ENCODE data around the gene ING4.

ING4 gene

DNA sequence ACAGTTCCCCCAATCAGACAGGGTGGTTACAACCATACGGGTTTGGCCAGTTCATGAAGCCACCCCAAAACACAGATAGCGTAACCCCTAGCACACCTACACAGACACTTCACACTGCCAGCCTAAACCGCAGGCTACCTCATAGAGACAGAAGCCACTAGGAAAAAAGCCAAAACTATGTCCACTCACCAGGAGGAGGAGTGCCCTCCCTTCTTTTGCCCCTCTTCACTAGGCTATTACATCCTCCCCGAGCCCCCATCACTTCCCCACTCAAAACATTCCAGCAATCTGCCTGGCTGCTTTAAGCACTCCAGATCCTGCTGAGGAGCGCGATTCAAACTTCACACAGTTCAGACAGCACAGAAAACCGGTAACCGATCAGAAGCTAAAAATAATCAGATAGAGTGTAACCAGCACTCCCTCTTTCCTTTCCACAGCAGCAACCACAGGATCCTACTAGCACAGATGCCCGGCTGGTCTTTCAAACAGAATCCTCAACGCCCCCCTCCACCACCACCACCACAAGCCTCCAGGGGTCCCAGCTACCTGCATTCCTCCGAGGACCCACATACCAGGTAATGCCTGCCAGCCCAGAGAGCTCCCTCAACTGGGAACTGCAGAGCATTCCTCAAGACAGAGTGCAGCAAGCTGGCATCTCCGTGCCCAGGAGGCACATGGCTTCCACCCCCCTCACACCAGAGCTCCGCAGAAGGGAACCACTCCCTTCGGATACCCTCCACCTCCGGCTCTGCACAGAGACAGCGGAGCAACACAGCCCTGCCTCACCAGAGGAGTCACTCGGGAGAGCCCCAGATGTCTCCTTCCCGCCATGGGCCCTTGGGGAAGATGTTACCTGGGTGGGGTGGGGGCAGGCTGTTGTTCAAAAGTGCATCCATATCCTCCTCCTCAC, 57.2 kb downstream of the ING4 start:
- no peak for DNase-seq

DNA sequence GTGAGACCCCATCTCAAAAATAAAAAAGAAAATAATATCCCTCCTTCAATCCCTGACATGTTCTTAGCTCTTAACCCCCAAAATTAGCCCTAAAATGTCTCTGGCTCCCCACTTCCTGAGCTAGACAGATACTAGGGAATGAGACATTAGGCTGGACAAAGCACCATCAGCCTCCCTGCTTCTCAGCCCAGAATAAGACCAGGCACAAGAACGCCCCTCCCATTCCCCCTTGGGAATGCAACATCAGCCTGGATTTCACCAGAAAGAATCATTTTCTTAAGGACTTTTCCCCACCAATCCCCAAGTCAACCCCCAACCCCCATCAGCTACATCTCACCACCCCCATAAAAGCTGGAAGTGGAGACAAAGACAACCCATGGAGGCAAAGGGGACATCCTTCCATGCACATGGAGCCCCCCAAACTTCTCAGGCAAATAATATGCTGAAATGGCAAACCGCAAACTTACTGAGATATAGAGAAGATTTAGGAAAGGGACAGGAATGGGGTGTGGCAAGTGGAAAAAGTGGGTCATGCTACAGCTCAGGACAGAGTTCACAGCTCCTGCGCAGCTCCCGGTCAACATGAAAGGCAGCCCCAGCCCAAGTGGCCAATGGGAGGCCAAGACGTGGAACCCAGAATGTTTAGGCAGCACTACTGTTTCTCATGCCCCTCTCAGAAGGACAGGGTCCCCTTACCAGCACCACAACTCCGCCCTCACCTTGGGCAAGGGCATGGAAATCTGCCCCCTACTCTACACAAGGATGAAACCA, 58.5 kb downstream of the ING4 start:
- DNase-seq, result no peak

DNA sequence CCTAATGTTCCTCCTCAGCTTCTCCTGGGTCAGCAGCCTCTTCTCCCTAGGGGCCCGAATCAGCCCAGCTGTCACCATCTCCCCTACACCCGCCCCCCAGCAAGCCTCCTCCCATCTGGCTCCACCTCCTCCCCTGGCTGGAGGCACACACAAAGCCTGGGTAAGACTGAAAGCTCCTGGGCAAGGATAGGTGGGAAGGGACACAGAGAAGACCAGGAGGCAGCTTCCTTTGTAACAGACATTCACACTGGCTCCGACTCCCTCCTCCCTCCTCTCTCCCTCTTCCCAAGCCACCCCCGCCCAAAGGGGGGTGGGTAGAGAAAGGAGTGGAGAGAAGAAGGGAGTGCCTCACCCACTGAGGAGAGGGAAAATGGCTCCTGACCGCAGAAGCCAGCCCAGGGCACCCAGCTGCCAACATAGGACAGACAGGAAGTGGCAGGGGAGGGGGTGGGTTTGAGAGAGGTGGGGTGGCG, 59.8 kb downstream of the ING4 start:
- peak; percentile 61 for DNase-seq

DNA sequence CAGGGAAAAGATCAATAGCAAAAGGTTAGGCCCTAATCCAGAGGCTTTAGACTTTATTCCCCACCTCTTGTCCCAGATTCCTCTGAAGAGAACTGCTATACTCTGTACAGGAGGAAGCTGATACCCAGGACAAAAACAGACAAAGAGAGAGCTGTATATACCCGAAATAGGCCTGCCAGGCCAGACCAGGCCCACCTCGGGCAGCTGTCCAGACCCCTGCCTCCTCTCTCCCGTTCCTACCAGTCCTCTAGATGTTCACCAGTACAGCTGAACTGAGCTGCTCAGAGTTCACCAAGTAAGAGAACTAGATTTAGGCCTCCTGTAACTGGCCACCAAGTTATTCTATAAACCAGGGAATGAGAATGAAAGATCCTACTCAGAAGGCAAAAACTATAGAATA, 60.4 kb downstream of the ING4 start:
- no peak for DNase-seq
